Neural cell (in vitro differentiated cells): ENCODE results near the gene TMEM79. TPM values are rescaled to one million over a fixed set of nuclear protein-coding genes. Genes with fewer than 3 reads are reported as not detected.

Experiments used
- H2AFZ ChIP-seq: fragments of 200-600, 300-800 bp; sonication (generic), shearing (Covaris generic); 2 replicates; pipeline ENCODE4 v1.6.0; 2014; ENCODE audit warnings: low read depth, mild to moderate bottlenecking, antibody characterized with exemption, low read length, moderate library complexity
- H3F3A ChIP-seq: fragments of 200-600 bp; shearing (Covaris generic); 2 replicates; pipeline ENCODE4 v1.6.1; 2016; ENCODE audit warnings: mild to moderate bottlenecking, moderate library complexity, mixed read lengths, antibody characterized with exemption, low read length; ENCODE audit not compliant: insufficient read depth, poor library complexity, severe bottlenecking
- H3K27ac ChIP-seq: fragments of 200-600, 300-800 bp; sonication (generic), shearing (Covaris generic); 2 replicates; pipeline ENCODE4 v1.5.1; 2014; ENCODE audit warnings: mild to moderate bottlenecking, low read length, moderate library complexity
- H3K27me3 ChIP-seq: fragments of 300-800, 200-600 bp; sonication (generic), shearing (Covaris generic); 2 replicates; pipeline ENCODE4 v1.6.0; 2014; ENCODE audit warnings: mild to moderate bottlenecking, low read depth, low read length, moderate library complexity; ENCODE audit not compliant: insufficient read depth
- H3K36me3 ChIP-seq: fragments of 300-800, 200-600 bp; sonication (generic), shearing (Covaris generic); 2 replicates; pipeline ENCODE4 v1.5.1; 2014; ENCODE audit warnings: mild to moderate bottlenecking, antibody characterized with exemption, low read length, moderate library complexity; ENCODE audit not compliant: insufficient read depth
- H3K4me2 ChIP-seq: fragments of 300-800, 200-600 bp; sonication (generic), shearing (Covaris generic); 2 replicates; pipeline ENCODE4 v1.6.0; 2014; ENCODE audit warnings: mild to moderate bottlenecking, low read length
- H3K4me3 ChIP-seq: fragments of 300-800, 200-600 bp; sonication (generic), shearing (Covaris generic); 2 replicates; pipeline ENCODE4 v1.5.1; 2014; ENCODE audit warnings: mild to moderate bottlenecking, low read length, moderate library complexity
- H3K79me2 ChIP-seq: fragments of 200-600 bp; shearing (Covaris generic); replicated peaks from 2 replicates; pipeline ENCODE4 v1.6.0; 2014; ENCODE audit warnings: mild to moderate bottlenecking, low read length, moderate library complexity; ENCODE audit not compliant: insufficient read depth
- H3K9ac ChIP-seq: fragments of 300-800, 200-600 bp; sonication (generic), shearing (Covaris generic); 2 replicates; pipeline ENCODE4 v1.6.1; 2016; ENCODE audit warnings: mild to moderate bottlenecking, low read length, mixed read lengths
- H3K9me2 ChIP-seq: fragments of 200-600 bp; shearing (Covaris generic); 2 replicates; pipeline ENCODE4 v1.6.1; 2016; ENCODE audit warnings: mild to moderate bottlenecking, low read length, mixed read lengths; ENCODE audit not compliant: insufficient read depth
- H3K9me3 ChIP-seq: fragments of 200-600, 300-800 bp; sonication (generic), shearing (Covaris generic); 2 replicates; pipeline ENCODE4 v1.6.1; 2016; ENCODE audit warnings: mild to moderate bottlenecking, mixed run types, low read length, moderate library complexity, mixed read lengths
- H4K20me1 ChIP-seq: fragments of 200-600 bp; shearing (Covaris generic); 2 replicates; pipeline ENCODE4 v1.6.1; 2016; ENCODE audit warnings: mild to moderate bottlenecking, mixed run types; ENCODE audit not compliant: insufficient read depth
- EP300 ChIP-seq: fragments of 450-650 bp; conservative IDR thresholded peaks from 2 replicates; pipeline ENCODE4 v1.6.1; 2014; ENCODE audit warnings: antibody characterized with exemption, mild to moderate bottlenecking, moderate library complexity; ENCODE audit not compliant: poor library complexity, severe bottlenecking
- EZH2 ChIP-seq: fragments of 200-600, 300-800 bp; shearing (Covaris generic), sonication (generic); IDR thresholded peaks from 2 replicates; pipeline ENCODE4 v1.6.1; 2014; ENCODE audit warnings: antibody characterized with exemption, low read length, borderline replicate concordance, mild to moderate bottlenecking; ENCODE audit not compliant: insufficient read depth, poor library complexity, severe bottlenecking
- MXI1 ChIP-seq: fragments of 450-650 bp; conservative IDR thresholded peaks from 2 replicates; pipeline ENCODE4 v1.6.1; 2014; ENCODE audit warnings: antibody characterized with exemption, mild to moderate bottlenecking; ENCODE audit not compliant: poor library complexity, severe bottlenecking
- POLR2AphosphoS5 ChIP-seq: IDR thresholded peaks from 2 replicates; pipeline ENCODE4 v1.6.1; 2012
- RAD21 ChIP-seq: fragments of 450-650 bp; conservative IDR thresholded peaks from 2 replicates; pipeline ENCODE4 v1.6.1; 2014; ENCODE audit warnings: antibody characterized with exemption, mild to moderate bottlenecking, moderate library complexity
- REST ChIP-seq: IDR thresholded peaks from 2 replicates; pipeline ENCODE4 v1.6.1; 2012; ENCODE audit warnings: borderline replicate concordance
- SMC3 ChIP-seq: fragments of 450-650 bp; conservative IDR thresholded peaks from 2 replicates; pipeline ENCODE4 v1.6.1; 2014; ENCODE audit warnings: antibody characterized with exemption, mild to moderate bottlenecking, moderate library complexity; ENCODE audit not compliant: poor library complexity
- TAF1 ChIP-seq: IDR thresholded peaks from 2 replicates; pipeline ENCODE4 v1.6.1; 2012; ENCODE audit warnings: low read depth
- polyA plus RNA-seq: library from polyadenylated mRNA; depleted of rRNA; stranded (reverse); fragments of >200 nt; gene quantifications from 2 replicates; pipeline ENCODE4 v1.2.3, GENCODE V29; 2014
- TF ChIP-seq, protein P1 (sequence below): fragments of 450-650 bp; IDR thresholded peaks from 2 replicates; pipeline ENCODE4 v1.5.1; 2014; ENCODE audit warnings: antibody characterized with exemption, mild to moderate bottlenecking, moderate library complexity; ENCODE audit not compliant: poor library complexity, severe bottlenecking

TMEM79 gene
- polyA plus RNA-seq, 1 donor from 2014 or later: 6.8 TPM

GRCh38 chr1:156303241-156303640 lies 19.1 kb downstream of the TMEM79 start:
- Histone ChIP-seq H3K79me2 (no peaks in the 10 kb centered on the region), H3F3A (no peaks in the 10 kb centered on the region), H4K20me1 (no peaks in the 10 kb centered on the region), H3K4me3 (no peak overlapping the region), H3K9me2 (no peaks in the 10 kb centered on the region), H2AFZ (no peak overlapping the region), H3K27ac (no peak overlapping the region), H3K27me3 (no peaks in the 10 kb centered on the region), H3K9me3 (no peaks in the 10 kb centered on the region), H3K4me2 (no peak overlapping the region), H3K9ac (no peak overlapping the region), H3K36me3 (no peaks in the 10 kb centered on the region)
- TF ChIP-seq EZH2: no peak
- TF ChIP-seq EP300: no peak
- no peak for TF ChIP-seq REST
- TF ChIP-seq SMC3: no peak
- no peak for TF ChIP-seq MXI1
- no peak for TF ChIP-seq RAD21
- TF ChIP-seq POLR2AphosphoS5: no peak

DNA sequence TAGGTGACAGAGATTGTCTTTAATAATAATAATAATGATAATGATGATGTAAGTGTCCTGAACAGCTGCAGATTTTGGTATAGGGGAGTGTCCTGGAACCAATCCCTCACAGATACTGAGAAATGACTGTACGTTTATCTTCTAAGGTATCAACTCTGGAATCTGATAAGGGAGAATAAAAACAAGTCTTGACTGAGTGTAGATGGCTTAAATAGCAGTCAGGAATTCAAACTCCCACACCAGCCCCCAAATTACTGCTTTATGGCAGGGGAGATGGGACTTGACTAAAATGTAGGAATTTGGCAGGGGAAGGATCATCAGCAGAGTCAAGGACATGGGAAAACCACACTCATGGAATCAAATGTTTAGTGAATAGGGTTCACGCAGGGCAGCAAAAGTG lies 21.1 kb downstream of the TMEM79 start:
- no peak overlapping the region for H3K4me2 ChIP-seq
- no peaks in the 10 kb centered on the region for H3K36me3 ChIP-seq
- no peak overlapping the region for H3K9ac ChIP-seq
- H3K27me3 ChIP-seq: no peaks in the 10 kb centered on the region
- no peak overlapping the region for H2AFZ ChIP-seq
- TF ChIP-seq EP300: no peak
- no peaks in the 10 kb centered on the region for H3K9me3 ChIP-seq
- no peaks in the 10 kb centered on the region for H3F3A ChIP-seq
- H3K9me2 ChIP-seq: no peaks in the 10 kb centered on the region
- H3K79me2 ChIP-seq: no peaks in the 10 kb centered on the region
- H4K20me1 ChIP-seq: no peaks in the 10 kb centered on the region
- H3K4me3 ChIP-seq: no peak overlapping the region
- no peak overlapping the region for H3K27ac ChIP-seq

- Histone ChIP-seq H3K9me2 (no peaks in the 10 kb centered on the region), H4K20me1 (no peaks in the 10 kb centered on the region), H3K4me2 (no peak overlapping the region), H3K4me3 (no peak overlapping the region), H3K36me3 (peaks cover 12% of the 10 kb centered on the region), H3K79me2 (no peaks in the 10 kb centered on the region), H2AFZ (no peak overlapping the region), H3K27me3 (no peaks in the 10 kb centered on the region), H3K9ac (no peak overlapping the region), H3K9me3 (no peaks in the 10 kb centered on the region), H3F3A (no peaks in the 10 kb centered on the region), H3K27ac (no peak overlapping the region)
- no peak for TF ChIP-seq EP300
- no peak for TF ChIP-seq REST
- no peak for TF ChIP-seq TAF1
- TF ChIP-seq MXI1: no peak
- no peak for TF ChIP-seq RAD21
- TF ChIP-seq, protein P1, sequence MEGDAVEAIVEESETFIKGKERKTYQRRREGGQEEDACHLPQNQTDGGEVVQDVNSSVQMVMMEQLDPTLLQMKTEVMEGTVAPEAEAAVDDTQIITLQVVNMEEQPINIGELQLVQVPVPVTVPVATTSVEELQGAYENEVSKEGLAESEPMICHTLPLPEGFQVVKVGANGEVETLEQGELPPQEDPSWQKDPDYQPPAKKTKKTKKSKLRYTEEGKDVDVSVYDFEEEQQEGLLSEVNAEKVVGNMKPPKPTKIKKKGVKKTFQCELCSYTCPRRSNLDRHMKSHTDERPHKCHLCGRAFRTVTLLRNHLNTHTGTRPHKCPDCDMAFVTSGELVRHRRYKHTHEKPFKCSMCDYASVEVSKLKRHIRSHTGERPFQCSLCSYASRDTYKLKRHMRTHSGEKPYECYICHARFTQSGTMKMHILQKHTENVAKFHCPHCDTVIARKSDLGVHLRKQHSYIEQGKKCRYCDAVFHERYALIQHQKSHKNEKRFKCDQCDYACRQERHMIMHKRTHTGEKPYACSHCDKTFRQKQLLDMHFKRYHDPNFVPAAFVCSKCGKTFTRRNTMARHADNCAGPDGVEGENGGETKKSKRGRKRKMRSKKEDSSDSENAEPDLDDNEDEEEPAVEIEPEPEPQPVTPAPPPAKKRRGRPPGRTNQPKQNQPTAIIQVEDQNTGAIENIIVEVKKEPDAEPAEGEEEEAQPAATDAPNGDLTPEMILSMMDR: no peak
- no peak for TF ChIP-seq SMC3
- no peak for TF ChIP-seq EZH2
- no peak for TF ChIP-seq POLR2AphosphoS5
These were observed 24.0 kb downstream of the TMEM79 start for GRCh38 chr1:156308078-156308477.
